HepG2 (cell line): Measurements from ENCODE around the gene C20orf144. TPM values are rescaled to one million over a fixed set of nuclear protein-coding genes. Genes with fewer than 3 reads are reported as not detected.

Source experiments
- BCL3 ChIP-seq: sonication (generic); formaldehyde crosslinking; IDR thresholded peaks from 2 replicates; pipeline ENCODE4 v1.5.1; 2020; ENCODE audit warnings: mild to moderate bottlenecking, missing genetic modification reagents, moderate library complexity
- GRHL1 ChIP-seq: sonication (generic); formaldehyde crosslinking; conservative IDR thresholded peaks from 2 replicates; pipeline ENCODE4 v1.8.0; 2022; ENCODE audit warnings: missing genetic modification reagents
- NBN ChIP-seq: fragments of 450-650 bp; conservative IDR thresholded peaks from 2 replicates; pipeline ENCODE4 v1.6.1; 2017
- RBFOX2 ChIP-seq: fragments of 200-400 bp; formaldehyde crosslinking; IDR thresholded peaks from 2 replicates; pipeline ENCODE4 v1.6.1; 2017; ENCODE audit warnings: low read depth, mild to moderate bottlenecking, low read length
- REXO4 ChIP-seq: sonication (generic); formaldehyde crosslinking; IDR thresholded peaks from 2 replicates; pipeline ENCODE4 v1.8.0; 2022; ENCODE audit warnings: missing genetic modification reagents, mild to moderate bottlenecking, borderline replicate concordance
- SMAD9 ChIP-seq: sonication (generic); formaldehyde crosslinking; IDR thresholded peaks from 2 replicates; pipeline ENCODE4 v1.5.1; 2020; ENCODE audit warnings: mild to moderate bottlenecking, missing genetic modification reagents
- SOX5 ChIP-seq: IDR thresholded peaks from 2 replicates; pipeline ENCODE4 v1.6.1; 2016; ENCODE audit warnings: borderline replicate concordance
- TARDBP ChIP-seq: sonication (generic); formaldehyde crosslinking; IDR thresholded peaks from 2 replicates; pipeline ENCODE4 v1.8.0; 2022; ENCODE audit warnings: mild to moderate bottlenecking, missing genetic modification reagents
- TFDP2 ChIP-seq: sonication (generic); formaldehyde crosslinking; IDR thresholded peaks from 2 replicates; pipeline ENCODE4 v1.4.0; 2020; ENCODE audit warnings: missing genetic modification reagents
- YEATS2 ChIP-seq: sonication (generic); formaldehyde crosslinking; IDR thresholded peaks from 2 replicates; pipeline ENCODE4 v1.4.0; 2020; ENCODE audit warnings: missing genetic modification reagents, borderline replicate concordance
- ZBTB1 ChIP-seq: sonication (generic); formaldehyde crosslinking; IDR thresholded peaks from 2 replicates; pipeline ENCODE4 v1.4.0; 2020; ENCODE audit warnings: missing genetic modification reagents, borderline replicate concordance
- ZFAT ChIP-seq: sonication (generic); formaldehyde crosslinking; conservative IDR thresholded peaks from 2 replicates; pipeline ENCODE4 v1.8.1; 2023; ENCODE audit warnings: missing genetic modification reagents, inconsistent platforms
- ZNF235 ChIP-seq: sonication (generic); formaldehyde crosslinking; IDR thresholded peaks from 2 replicates; pipeline ENCODE4 v1.8.1; 2023; ENCODE audit warnings: mild to moderate bottlenecking, missing genetic modification reagents, borderline replicate concordance
- ZNF280D ChIP-seq: sonication (generic); formaldehyde crosslinking; IDR thresholded peaks from 2 replicates; pipeline ENCODE4 v1.5.1; 2020; ENCODE audit warnings: mild to moderate bottlenecking, missing genetic modification reagents
- ZNF333 ChIP-seq: sonication (generic); formaldehyde crosslinking; IDR thresholded peaks from 2 replicates; pipeline ENCODE4 v1.4.0; 2020; ENCODE audit warnings: mild to moderate bottlenecking, missing genetic modification reagents, borderline replicate concordance
- ZNF34 ChIP-seq: sonication (generic); formaldehyde crosslinking; IDR thresholded peaks from 2 replicates; pipeline ENCODE4 v1.4.0; 2020; ENCODE audit warnings: mild to moderate bottlenecking, missing genetic modification reagents, borderline replicate concordance
- ZNF468 ChIP-seq: sonication (generic); formaldehyde crosslinking; IDR thresholded peaks from 2 replicates; pipeline ENCODE4 v1.8.0; 2022; ENCODE audit warnings: mild to moderate bottlenecking, moderate library complexity, missing genetic modification reagents
- ZNF605 ChIP-seq: sonication (generic); formaldehyde crosslinking; IDR thresholded peaks from 2 replicates; pipeline ENCODE4 v1.8.0; 2022; ENCODE audit warnings: mild to moderate bottlenecking, missing genetic modification reagents
- ZNF746 ChIP-seq: sonication (generic); formaldehyde crosslinking; IDR thresholded peaks from 2 replicates; pipeline ENCODE4 v1.8.0; 2022; ENCODE audit warnings: mild to moderate bottlenecking, missing genetic modification reagents
- ZNF768 ChIP-seq: sonication (generic); formaldehyde crosslinking; IDR thresholded peaks from 2 replicates; pipeline ENCODE4 v1.4.0; 2020; ENCODE audit warnings: missing genetic modification reagents
- ZNF777 ChIP-seq: sonication (generic); formaldehyde crosslinking; IDR thresholded peaks from 2 replicates; pipeline ENCODE4 v1.4.0; 2020; ENCODE audit warnings: missing genetic modification reagents
- ZSCAN22 ChIP-seq: sonication (generic); formaldehyde crosslinking; IDR thresholded peaks from 2 replicates; pipeline ENCODE4 v1.4.0; 2020; ENCODE audit warnings: mild to moderate bottlenecking, missing genetic modification reagents
- polyA plus RNA-seq, 8 experiments: library from polyadenylated mRNA; depleted of rRNA in 3 of 8; stranded (reverse) in 7 of 8; unstranded in 1 of 8; fragments of >200 nt; fragmentation: Illumina TruSeq in 4 of 8; extraction: Trizol in 4 of 8; gene quantifications; 2 replicates each; pipeline versions ENCODE4 v1.2.1 to v1.2.3, GENCODE V29; 2011 to 2016; ENCODE audit warnings: low read depth in 4 of 8, missing spikeins in 1 of 8, mixed read lengths in 1 of 8; ENCODE audit not compliant: insufficient read depth in 1 of 8
- total RNA-seq, 5 experiments: library from RNA; depleted of rRNA; stranded (reverse); fragments of >200 nt; fragmentation: Illumina TruSeq; extraction: Trizol; gene quantifications; 2 replicates each; pipeline ENCODE4 v1.2.3, GENCODE V29; 2016; ENCODE audit warnings: low read depth in 1 of 5

The C20orf144 gene
- total and polyA plus RNA-seq, 2 of the 13 experiments (the other 11 are each of a cell fraction or from before 2014, with no cell fraction given), result 0.09 to 0.16 TPM

- no peak for TF ChIP-seq ZNF468
- no peak for TF ChIP-seq GRHL1 (CRISPR knock-in tag)
- peak; percentile 26; the same call in 1 of the 2 replicates for TF ChIP-seq TFDP2 (CRISPR knock-in tag)
- TF ChIP-seq TARDBP, result peak; percentile 20; the same call in 1 of the 2 replicates
- peak; percentile 69 for TF ChIP-seq ZNF605 (CRISPR knock-in tag)
- no peak for TF ChIP-seq RBFOX2
- TF ChIP-seq BCL3 (CRISPR knock-in tag), result peak; percentile 49; the same call in 1 of the 2 replicates
- TF ChIP-seq ZNF280D (CRISPR knock-in tag), result no peak
- TF ChIP-seq ZNF235 (CRISPR knock-in tag), result no peak
- no peak for TF ChIP-seq ZNF34 (CRISPR knock-in tag)
- peak; percentile 30; the same call in 1 of the 2 replicates for TF ChIP-seq SOX5
- TF ChIP-seq NBN, result no peak
- TF ChIP-seq SMAD9 (CRISPR knock-in tag), result 0 out of 2 replicates have a peak, but pooled peaks have one; percentile 70
- 0 out of 2 replicates have a peak, but pooled peaks have one; percentile 16 for TF ChIP-seq YEATS2 (CRISPR knock-in tag)
- TF ChIP-seq ZBTB1 (CRISPR knock-in tag), result no peak
- TF ChIP-seq REXO4, result no peak
- no peak for TF ChIP-seq ZFAT (CRISPR knock-in tag)
- TF ChIP-seq ZNF768 (CRISPR knock-in tag), result peak; percentile 59; the same call in 1 of the 2 replicates
- TF ChIP-seq ZNF777, result no peak
- TF ChIP-seq ZNF746 (CRISPR knock-in tag), result 0 out of 2 replicates have a peak, but pooled peaks have one; percentile 10
- 0 out of 2 replicates have a peak, but pooled peaks have one; percentile 21 for TF ChIP-seq ZNF333
- no peak for TF ChIP-seq ZSCAN22 (CRISPR knock-in tag)
Measured at GRCh38 chr20:33653218-33653899, 8.8 kb upstream of the C20orf144 start (continued).
